Activated CD4-positive, CD25-positive, alpha-beta regulatory T cell treated with anti-CD3 and anti-CD28 coated beads, Interleukin-2, amount 50 U/mL, for 16 hours (primary cell): ENCODE results near the gene LARP4B.
"Not testable (repeated sequence)": the region's sequence is repeated elsewhere in the genome, so short reads cannot be mapped to it uniquely, and the experiment has no call there.

Source experiments
- DNase-seq: peaks from one replicate; pipeline ENCODE4 v3.0.0-alpha.2; 2020; ENCODE audit warnings: low read depth, low spot score

The LARP4B gene

DNA sequence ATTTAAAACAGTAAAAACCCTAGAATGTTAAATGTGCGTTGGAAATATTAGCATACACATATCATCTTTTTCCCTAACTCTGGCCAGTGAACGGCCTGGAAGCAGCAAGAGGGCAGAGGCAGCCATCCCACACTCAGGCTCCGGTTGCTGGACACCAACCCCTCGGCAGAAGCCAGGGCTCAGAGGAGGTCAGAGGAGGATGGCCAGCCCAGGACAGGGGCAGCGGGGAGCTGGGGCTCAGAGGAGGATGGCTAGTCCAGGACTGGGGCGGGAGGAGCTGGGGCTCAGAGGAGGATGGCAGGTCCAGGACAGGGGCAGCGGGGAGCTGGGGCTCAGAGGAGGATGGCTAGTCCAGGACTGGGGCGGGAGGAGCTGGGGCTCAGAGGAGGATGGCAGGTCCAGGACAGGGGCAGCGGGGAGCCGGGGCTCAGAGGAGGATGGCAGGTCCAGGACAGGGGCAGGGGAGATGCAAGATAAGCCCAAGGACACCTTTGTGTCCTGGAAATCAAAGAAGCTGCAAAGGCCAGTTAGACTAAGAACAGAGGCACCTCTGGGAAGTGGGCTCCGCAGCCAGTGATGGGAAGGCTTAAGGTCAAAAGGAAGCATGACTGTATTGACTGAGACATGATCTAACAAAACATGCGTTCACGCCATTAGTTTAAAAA, 161.3 kb downstream of the LARP4B start:
- DNase-seq: not testable (repeated sequence)

DNA sequence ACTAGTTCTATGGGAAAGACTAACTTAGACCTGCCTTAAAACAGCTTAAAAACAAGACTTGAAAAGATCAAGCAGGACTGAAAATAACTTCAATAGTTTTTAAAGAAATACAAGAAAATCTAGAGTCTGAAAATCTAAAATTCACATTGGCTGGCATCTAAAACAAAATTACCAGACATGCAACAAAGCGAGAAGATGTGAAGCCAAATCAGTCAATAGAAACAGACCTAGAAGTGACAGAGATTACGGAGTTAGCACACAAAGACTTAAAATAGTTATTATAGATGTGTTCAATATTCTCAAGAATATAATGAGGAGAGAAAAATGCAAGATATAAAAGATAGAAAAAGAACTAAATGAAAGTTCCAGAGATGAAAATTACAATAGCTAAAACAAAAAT, 163.7 kb downstream of the LARP4B start:
- no peak for DNase-seq

DNA sequence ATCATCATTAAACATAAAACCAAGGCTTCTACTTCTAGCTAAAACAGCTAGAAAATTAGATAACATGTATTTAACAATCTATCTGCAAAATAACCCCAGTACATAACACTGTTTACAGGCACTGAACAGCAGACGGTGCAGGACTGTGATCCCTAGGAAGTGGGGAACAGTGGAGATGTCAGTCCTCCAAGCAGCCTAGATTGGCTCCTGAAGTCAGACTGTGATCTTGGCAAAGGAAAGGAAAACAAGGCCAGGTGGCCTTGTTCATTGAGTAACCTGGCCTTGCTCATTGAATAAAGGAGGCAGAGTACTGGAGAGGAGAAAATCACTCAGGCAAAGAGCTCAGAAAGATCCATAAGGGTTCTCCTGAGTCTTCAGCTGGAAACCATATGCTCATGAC, 164.3 kb downstream of the LARP4B start:
- DNase-seq: no peak

DNA sequence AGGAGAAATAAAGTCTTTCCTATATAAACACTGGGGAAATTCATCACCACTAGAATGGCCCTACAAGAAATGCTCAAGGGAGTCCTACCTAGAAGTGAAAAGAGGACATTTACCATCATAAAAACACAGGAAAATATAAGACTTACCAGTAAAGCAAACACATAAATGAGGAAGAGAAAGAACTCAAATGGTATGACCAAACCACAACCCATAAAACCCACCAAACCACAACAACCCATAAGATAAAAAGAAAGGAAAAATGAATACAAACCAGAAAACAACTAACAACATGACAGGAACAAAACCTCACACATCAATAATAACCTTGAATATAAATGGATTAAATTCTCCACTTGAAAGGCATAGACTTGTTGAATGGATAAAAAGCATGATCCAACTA, 170.1 kb downstream of the LARP4B start:
- DNase-seq: no peak

DNA sequence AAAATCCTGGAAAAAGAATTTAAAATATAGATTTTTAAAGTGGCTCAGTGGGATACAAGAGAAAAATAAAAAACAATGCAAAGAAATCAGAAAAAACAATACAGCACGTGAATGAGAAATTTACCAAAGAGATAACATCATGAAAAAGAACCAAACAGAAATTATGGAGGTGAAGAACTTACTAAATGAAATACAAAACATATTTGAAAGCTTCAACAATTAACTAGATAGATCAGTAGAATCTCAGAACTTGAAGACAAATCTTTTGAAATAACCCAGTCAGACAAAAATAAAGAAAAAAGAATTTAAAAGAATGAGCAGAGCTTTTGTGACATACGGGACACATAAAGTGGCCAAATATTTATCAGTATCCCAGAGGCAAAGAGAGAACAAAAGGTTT, 170.9 kb downstream of the LARP4B start:
- no peak for DNase-seq

DNA sequence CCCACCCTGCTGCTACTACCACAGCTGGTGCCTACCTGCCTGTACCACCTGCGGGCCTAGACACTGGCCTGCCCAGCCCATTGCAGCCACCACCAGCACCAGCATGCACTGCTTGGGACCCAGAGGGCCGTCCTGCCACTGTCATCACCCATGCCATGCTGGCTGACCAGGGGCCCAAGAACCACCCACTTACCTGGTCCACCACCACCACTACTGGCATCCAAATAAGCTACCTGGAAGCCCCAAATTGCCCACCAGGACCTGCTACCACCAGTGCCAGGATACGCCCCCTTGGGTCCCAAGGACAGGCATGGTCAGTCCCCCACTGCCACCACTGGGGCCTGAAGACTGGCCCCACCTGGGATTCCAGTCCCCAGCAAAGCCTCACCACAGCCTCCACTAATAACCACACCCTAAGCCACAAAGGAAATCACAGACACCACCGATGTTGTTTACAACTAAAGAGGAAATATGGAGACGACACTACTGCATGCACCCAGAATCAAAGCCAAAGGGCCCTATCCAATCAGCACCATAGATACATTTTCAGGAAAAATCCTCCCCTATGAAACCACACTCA, 171.5 kb downstream of the LARP4B start:
- DNase-seq: no peak
